Measurements from ENCODE around the gene PRRC1. TPM values are rescaled to one million over a fixed set of nuclear protein-coding genes. Genes with fewer than 3 reads are reported as not detected.

The PRRC1 gene
- total RNA-seq, 1 donor from 2014 or later: 80.9 TPM

DNA sequence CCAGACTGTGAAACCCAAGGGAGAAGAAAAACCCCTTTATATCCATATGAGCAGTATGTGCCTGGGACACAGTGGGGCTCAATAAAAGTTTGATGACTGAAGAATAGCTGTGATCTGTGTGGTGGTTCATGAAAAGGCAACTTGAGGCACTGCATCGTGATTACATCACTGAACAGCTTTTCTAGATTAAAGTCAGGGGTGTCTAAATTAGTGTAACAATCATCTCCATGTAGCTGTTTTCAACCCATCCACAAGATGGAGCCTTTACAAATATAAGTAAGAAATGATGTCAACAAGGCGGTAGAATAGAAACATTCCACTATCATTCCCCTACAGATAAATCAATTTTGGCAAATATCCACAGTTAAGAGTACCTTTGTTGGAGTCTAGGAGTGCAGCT is 55.5 kb downstream of the PRRC1 start:
- TF ChIP-seq, protein P1, sequence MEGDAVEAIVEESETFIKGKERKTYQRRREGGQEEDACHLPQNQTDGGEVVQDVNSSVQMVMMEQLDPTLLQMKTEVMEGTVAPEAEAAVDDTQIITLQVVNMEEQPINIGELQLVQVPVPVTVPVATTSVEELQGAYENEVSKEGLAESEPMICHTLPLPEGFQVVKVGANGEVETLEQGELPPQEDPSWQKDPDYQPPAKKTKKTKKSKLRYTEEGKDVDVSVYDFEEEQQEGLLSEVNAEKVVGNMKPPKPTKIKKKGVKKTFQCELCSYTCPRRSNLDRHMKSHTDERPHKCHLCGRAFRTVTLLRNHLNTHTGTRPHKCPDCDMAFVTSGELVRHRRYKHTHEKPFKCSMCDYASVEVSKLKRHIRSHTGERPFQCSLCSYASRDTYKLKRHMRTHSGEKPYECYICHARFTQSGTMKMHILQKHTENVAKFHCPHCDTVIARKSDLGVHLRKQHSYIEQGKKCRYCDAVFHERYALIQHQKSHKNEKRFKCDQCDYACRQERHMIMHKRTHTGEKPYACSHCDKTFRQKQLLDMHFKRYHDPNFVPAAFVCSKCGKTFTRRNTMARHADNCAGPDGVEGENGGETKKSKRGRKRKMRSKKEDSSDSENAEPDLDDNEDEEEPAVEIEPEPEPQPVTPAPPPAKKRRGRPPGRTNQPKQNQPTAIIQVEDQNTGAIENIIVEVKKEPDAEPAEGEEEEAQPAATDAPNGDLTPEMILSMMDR (IDR thresholded peaks at IDR 0.05; ENCODE audit: unreplicated experiment): peak; percentile 38
- Mint-ChIP-seq H3K4me3 (ENCODE audit: low read depth) (no peak overlapping the region), H3K36me3 (ENCODE audit: insufficient read depth) (no peaks in the 10 kb centered on the region), H3K4me1 (ENCODE audit: low read depth) (no peaks in the 10 kb centered on the region), H3K27me3 (peaks cover 3% of the 10 kb centered on the region), H3K27ac (no peak overlapping the region), H3K9me3 (ENCODE audit: low read depth) (peaks cover 14% of the 10 kb centered on the region)
- no peak for DNase-seq (ENCODE audit: low spot score, unreplicated experiment)

DNA sequence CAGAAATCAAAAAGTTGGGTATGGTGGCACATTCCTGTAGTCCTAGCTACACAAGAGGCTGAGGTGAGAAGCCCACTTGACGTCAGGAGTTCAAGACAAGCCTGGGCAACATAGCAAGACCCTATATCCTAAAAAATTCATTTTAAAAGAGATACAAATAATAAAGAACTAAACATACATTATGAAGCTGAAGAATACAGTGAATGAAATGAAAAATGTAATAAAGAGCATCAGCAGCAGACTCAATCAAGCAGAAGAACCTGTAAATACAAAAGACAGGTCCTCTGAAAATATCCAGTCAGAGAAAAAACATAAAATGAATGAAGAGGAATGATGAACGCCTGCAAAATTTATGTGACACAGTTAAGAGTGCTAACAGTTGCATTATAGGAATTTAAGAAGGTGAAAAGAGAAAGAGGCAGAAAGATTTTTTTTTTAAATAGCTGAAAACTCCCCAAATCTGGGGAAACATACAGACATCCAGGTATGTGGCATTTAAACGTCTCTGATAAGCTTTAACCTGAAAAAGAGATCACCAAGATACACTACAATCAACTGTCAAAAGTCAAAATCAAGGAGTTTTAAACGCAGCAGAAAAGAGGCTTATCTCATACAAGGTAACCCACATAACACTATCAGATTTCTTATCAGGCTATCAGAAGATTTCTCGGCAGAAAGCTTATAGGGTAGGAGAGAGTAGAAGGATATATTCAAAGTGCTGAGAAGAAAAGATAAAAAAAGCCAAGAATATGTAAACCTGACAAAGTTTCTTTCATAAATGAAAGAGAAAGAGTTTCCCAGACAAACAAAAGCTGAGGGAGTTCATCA is 57.6 kb downstream of the PRRC1 start:
- TF ChIP-seq, protein P1 (IDR thresholded peaks at IDR 0.05; ENCODE audit: unreplicated experiment): no peak
- Mint-ChIP-seq H3K36me3 (ENCODE audit: insufficient read depth) (no peaks in the 10 kb centered on the region), H3K4me1 (ENCODE audit: low read depth) (no peaks in the 10 kb centered on the region), H3K27me3 (no peaks in the 10 kb centered on the region), H3K9me3 (ENCODE audit: low read depth) (peaks cover 12% of the 10 kb centered on the region), H3K4me3 (ENCODE audit: low read depth) (no peak overlapping the region), H3K27ac (no peak overlapping the region)
- no peak for DNase-seq (ENCODE audit: low spot score, unreplicated experiment)

DNA sequence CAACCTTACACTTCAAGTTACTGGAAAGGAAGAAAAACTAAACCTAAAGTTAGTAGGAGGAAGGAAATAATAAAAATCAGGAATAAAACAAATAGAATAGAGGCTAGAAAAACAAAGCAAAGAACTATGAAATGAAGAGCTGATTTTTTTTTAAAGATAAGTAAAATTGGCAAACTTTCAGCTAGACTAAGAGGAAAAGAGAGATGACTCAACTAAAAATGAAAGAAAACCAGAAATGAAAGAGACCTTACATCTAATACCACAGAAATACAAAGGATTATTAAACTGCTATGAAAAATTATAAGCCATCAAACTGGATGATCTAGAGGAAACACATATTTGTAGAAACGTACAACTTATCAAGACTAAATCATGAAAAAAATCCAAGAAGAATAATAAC is 60.0 kb downstream of the PRRC1 start:
- no peaks in the 10 kb centered on the region for H3K27me3 Mint-ChIP-seq
- no peak for DNase-seq (ENCODE audit: low spot score, unreplicated experiment)

GRCh38 chr5:127580731-127581130 is 63.3 kb downstream of the PRRC1 start:
- no peak overlapping the region for H3K27ac Mint-ChIP-seq
- H3K4me1 Mint-ChIP-seq (ENCODE audit: low read depth): peaks cover 4% of the 10 kb centered on the region
- H3K27me3 Mint-ChIP-seq: no peaks in the 10 kb centered on the region
- no peak overlapping the region for H3K4me3 Mint-ChIP-seq (ENCODE audit: low read depth)
- peaks cover 10% of the 10 kb centered on the region for H3K9me3 Mint-ChIP-seq (ENCODE audit: low read depth)
- H3K36me3 Mint-ChIP-seq (ENCODE audit: insufficient read depth): no peaks in the 10 kb centered on the region
- no peak for DNase-seq (ENCODE audit: low spot score, unreplicated experiment)
- TF ChIP-seq, protein P1 (IDR thresholded peaks at IDR 0.05; ENCODE audit: unreplicated experiment): no peak

More for the DNA sequence above, 60.0 kb downstream of the PRRC1 start:
- Mint-ChIP-seq H3K36me3 (ENCODE audit: insufficient read depth) (no peaks in the 10 kb centered on the region), H3K9me3 (ENCODE audit: low read depth) (peaks cover 16% of the 10 kb centered on the region), H3K4me1 (ENCODE audit: low read depth) (no peaks in the 10 kb centered on the region), H3K27ac (no peak overlapping the region), H3K4me3 (ENCODE audit: low read depth) (no peak overlapping the region)
- TF ChIP-seq, protein P1 (IDR thresholded peaks at IDR 0.05; ENCODE audit: unreplicated experiment): no peak

GRCh38 chr5:127581450-127581849 is 64.0 kb downstream of the PRRC1 start:
- peaks cover 10% of the 10 kb centered on the region for H3K9me3 Mint-ChIP-seq (ENCODE audit: low read depth)
- peaks cover 11% of the 10 kb centered on the region for H3K4me1 Mint-ChIP-seq (ENCODE audit: low read depth)
- no peak for DNase-seq (ENCODE audit: low spot score, unreplicated experiment)
- H3K27me3 Mint-ChIP-seq: no peaks in the 10 kb centered on the region
- no peaks in the 10 kb centered on the region for H3K36me3 Mint-ChIP-seq (ENCODE audit: insufficient read depth)
- no peak overlapping the region for H3K4me3 Mint-ChIP-seq (ENCODE audit: low read depth)
- H3K27ac Mint-ChIP-seq: no peak overlapping the region
- TF ChIP-seq, protein P1 (IDR thresholded peaks at IDR 0.05; ENCODE audit: unreplicated experiment): no peak
